Fibroblast of mammary gland (primary cell): Measurements from ENCODE around the gene ABT1.
A peak's percentile ranks its signal among the peaks of the same experiment; 100 is the strongest.

Experiments used
- DNase-seq: peaks from one replicate; pipeline ENCODE4 v3.0.0-alpha.2; 2010; ENCODE audit warnings: low read depth
- H3K4me3 ChIP-seq: 2 replicates; pipeline ENCODE4 v1.5.1; 2011; ENCODE audit warnings: low read depth, mild to moderate bottlenecking, low read length, moderate library complexity; ENCODE audit not compliant: control insufficient read depth
- TF ChIP-seq, protein P1 (sequence below): conservative IDR thresholded peaks from 2 replicates; pipeline ENCODE4 v1.5.1; 2011; ENCODE audit warnings: low read depth, low read length, inconsistent platforms; ENCODE audit not compliant: control insufficient read depth, insufficient read depth

Gene ABT1

DNA sequence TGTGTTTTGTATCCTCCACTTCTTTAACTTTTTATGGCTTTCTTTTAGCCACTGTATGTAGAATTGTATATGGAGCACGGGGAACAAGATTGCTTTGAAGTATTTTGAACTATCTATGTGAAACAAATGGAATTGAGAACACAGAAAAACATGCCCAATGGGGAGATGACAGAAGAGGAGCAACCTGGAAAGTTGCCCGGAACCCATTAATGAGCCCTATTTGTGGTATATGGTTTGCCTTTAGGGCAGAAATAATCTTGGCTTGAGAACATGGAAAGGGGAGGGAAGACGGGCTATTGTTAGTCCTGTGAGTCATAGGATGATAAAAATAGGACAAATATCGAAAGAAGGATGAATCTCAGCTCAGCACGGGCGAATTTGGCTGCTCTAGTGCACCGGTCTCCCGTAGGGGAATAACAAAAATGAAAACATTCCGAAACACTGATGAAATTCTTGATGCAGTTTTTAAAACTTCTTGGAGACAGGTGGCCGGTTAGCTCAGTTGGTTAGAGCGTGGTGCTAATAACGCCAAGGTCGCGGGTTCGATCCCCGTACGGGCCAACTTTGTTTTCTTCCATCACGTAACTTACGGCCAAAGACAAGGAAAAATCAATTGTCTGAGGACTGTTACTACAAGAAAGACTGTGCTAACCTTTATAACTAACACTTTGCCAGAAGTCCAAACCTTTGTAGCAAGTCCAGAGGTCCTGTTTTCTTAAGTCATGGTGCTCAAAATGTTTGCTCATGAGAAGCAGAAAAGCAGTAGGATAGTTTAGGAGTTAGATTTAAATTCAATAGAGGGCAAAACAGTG lies 42.9 kb upstream of the ABT1 start:
- peak overlapping the region; percentile 67 for H3K4me3 ChIP-seq
- TF ChIP-seq, protein P1, sequence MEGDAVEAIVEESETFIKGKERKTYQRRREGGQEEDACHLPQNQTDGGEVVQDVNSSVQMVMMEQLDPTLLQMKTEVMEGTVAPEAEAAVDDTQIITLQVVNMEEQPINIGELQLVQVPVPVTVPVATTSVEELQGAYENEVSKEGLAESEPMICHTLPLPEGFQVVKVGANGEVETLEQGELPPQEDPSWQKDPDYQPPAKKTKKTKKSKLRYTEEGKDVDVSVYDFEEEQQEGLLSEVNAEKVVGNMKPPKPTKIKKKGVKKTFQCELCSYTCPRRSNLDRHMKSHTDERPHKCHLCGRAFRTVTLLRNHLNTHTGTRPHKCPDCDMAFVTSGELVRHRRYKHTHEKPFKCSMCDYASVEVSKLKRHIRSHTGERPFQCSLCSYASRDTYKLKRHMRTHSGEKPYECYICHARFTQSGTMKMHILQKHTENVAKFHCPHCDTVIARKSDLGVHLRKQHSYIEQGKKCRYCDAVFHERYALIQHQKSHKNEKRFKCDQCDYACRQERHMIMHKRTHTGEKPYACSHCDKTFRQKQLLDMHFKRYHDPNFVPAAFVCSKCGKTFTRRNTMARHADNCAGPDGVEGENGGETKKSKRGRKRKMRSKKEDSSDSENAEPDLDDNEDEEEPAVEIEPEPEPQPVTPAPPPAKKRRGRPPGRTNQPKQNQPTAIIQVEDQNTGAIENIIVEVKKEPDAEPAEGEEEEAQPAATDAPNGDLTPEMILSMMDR: no peak

DNA sequence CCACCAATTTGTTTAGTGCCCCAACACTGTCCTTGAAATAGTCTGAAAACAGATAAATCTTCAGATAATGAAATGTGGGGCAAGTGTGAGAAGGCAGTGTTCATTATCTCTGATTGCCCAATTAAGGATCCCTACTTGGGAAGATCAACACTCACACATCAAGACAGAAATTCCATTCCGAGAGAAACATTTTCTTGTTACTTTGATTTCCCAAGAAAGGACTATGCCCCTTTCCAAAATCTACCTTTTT lies 42.4 kb upstream of the ABT1 start:
- peak overlapping the region; percentile 58 for H3K4me3 ChIP-seq
- DNase-seq: no peak
- TF ChIP-seq, protein P1: no peak

More for the DNA sequence above, 42.9 kb upstream of the ABT1 start:
- DNase-seq: peak; percentile 94

DNA sequence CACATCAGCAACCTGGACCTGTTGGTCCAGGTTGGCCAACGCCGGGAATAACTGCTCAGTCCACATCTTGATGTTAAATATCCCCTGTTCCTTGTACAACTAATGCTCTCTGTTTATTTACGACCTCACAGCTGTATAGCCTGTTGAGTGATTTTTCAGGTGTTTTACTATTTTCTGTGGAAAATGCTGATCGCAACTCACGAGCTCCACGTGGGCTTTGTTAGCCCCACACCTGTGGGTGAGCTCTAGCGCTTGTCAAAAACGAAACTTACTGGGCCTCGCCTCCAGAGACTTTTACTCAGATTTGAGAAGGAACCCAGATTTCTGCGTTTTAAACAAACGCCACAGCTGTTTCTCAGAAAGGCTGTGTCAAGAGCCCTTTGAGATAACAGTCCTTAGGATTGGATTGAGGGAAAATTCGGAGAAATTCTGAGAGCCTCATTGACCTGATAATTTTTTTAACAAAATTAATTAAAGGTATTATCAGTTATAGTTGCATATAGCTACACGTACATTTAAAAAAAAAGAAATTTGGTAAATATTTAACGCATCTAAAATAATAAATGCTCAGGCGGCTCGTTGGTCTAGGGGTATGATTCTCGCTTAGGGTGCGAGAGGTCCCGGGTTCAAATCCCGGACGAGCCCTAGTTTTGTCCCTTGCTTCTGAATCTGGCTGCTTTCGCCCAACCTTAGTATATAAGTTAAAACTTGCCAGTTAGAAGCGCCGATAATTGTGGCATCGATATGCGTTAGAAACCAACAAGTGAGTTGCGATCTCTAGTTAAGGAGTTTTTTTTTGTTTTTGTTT lies 41.9 kb upstream of the ABT1 start:
- H3K4me3 ChIP-seq: peak overlapping the region; percentile 58
- DNase-seq: peak; percentile 73
- TF ChIP-seq, protein P1: no peak

DNA sequence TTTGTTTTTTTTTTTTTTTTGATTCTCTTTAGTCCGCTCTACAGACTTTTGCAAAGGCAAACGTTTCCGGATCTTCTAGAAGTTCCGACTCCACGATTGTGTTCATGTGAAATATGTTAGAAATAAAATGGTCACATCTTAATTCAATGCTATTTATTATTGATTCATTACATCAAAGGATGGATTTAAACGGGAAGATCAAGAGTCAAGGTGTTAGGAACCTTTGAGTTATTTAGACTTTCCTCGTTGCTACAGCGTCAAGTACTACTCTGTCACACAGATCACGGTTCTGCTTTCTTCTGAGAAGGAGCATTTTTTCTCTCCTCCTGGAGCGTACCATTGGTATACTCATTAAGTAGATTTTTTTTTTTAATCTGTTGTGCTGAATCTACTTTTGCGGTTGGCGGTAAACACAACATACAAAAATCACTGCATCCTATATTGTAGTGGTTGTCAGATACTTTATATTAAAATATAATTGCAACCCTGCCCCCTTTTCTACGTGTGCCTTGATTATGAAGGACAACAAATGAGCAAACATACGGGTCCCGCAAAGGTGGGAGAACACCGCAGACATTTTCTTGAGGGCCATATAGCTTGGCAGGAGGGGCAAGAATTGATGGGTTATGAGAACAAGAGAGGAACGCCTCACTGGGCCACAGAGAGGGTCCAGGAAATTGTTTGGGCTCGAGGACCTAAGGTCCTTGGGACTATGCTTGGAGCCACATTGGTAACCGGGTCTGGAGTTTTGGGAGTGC lies 41.1 kb upstream of the ABT1 start:
- peak overlapping the region; percentile 58 for H3K4me3 ChIP-seq
- TF ChIP-seq, protein P1: no peak
- peak; percentile 43 for DNase-seq

DNA sequence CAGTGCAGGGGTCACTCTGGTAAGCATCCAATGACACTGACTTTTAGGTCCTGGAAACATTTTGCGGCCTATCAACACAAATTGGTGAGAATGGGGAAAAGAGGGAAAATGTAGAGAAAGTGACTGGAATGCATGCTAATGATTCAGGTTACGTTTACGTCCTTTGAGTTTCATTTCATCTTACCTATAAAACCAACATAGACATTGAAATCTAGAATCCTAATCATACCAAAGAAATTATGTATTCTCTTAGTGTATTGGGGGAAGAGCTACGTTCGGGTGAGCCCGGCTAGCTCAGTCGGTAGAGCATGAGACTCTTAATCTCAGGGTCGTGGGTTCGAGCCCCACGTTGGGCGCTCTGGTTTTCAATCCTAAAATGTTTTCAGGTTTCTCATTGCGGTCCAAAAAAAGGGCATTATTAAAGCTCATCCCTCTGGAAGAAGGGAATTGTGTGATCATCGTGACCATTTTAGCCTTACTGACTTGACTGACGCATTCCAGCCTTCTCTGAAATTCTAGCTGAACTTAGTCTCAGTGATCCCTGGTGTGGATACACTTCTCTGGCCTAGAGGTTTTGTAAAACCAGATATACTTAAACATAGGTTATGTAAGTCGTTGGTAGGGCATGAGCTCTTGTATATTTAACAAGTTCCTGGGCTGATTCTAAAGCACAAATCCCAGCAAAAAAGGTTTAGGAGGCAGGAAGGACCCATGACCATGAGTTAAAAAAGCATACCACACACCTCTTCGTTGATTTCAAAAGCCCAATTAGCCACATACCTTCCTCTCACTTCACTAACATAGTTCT lies 40.3 kb upstream of the ABT1 start:
- TF ChIP-seq, protein P1: no peak
- peak; percentile 96 for DNase-seq
- H3K4me3 ChIP-seq: peak overlapping the region; percentile 58
